DMS114 treated with DMSO at 0.1 percent for 48 hours (cell line): ENCODE results near the gene CMSS1.

ENCODE experiments used
- DNase-seq: peaks from one replicate; lab custom pipeline; 2025; ENCODE audit not compliant: unreplicated experiment; lab: John Stamatoyannopoulos, UW

CMSS1 gene

GRCh38 chr3:100010087-100010417 lies 192.4 kb downstream of the CMSS1 start:
- no peak for DNase-seq

- DNase-seq, result no peak
Observed at GRCh38 chr3:100018806-100019205, 201.1 kb downstream of the CMSS1 start.

- no peak for DNase-seq
Observed at GRCh38 chr3:100019719-100020118, 202.1 kb downstream of the CMSS1 start.

GRCh38 chr3:100020876-100021644 lies 203.4 kb downstream of the CMSS1 start:
- no peak for DNase-seq

DNA sequence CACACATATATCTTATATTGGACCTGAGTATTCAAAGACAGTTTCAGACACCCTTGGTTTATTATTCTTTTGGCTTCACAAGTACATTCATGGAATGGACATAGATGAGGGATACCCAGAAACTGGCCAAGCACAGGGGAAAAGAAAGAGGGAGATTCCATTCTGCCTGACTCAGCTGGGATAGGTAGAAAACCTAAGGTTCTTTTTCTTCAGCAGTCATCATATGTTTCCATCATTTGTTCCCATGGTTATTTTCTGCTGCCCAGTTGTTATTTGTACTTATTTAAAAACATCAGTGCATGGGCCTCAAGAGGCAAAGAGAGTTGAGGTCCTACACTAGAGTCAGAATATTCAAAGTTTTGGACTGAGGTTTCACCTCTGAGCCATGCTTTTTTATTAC lies 204.8 kb downstream of the CMSS1 start:
- no peak for DNase-seq

GRCh38 chr3:100023150-100023549 lies 205.5 kb downstream of the CMSS1 start:
- DNase-seq, result no peak

DNA sequence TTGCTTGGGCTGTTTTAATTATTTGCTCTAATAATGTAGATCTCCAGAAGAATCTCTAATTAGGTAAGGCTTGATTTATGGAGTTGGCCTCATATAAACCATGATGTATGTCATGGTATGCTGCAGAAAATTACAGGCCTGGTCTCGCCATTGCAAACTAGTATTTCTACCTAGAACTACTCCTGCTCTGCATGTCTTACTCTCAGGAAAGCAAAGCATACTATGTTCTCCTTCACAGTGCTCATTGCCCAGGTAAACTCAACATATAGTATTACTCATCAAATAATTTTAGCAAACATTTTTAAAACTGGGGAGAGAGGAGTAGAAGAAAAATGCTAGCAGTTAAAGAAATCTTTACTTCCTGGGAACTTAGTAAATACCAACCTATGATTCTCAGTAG lies 205.9 kb downstream of the CMSS1 start:
- no peak for DNase-seq

- no peak for DNase-seq
Observed at GRCh38 chr3:100024520-100025303, 207.1 kb downstream of the CMSS1 start.

- no peak for DNase-seq
Observed at GRCh38 chr3:100027321-100027720, 209.7 kb downstream of the CMSS1 start.

DNA sequence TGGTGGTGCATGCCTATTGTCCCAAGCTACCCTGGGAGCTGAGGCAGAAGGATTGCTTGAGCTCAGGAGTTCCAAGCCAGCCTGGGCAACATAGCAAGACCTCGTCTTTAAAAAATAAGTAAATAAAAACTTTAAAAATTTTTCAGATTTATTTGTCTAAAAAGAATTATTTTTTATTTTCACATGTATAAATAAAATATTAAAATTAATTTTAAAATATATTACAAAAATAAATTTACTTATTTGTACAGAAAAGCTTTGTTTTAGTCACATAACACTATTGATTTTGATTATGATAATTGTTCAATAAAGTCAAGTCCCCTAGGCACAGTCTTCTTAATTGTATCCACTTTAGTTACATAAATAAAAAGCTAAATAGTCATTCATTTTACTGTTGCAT lies 211.4 kb downstream of the CMSS1 start:
- DNase-seq, result no peak

GRCh38 chr3:100029689-100030088 lies 212.0 kb downstream of the CMSS1 start:
- DNase-seq, result no peak

DNA sequence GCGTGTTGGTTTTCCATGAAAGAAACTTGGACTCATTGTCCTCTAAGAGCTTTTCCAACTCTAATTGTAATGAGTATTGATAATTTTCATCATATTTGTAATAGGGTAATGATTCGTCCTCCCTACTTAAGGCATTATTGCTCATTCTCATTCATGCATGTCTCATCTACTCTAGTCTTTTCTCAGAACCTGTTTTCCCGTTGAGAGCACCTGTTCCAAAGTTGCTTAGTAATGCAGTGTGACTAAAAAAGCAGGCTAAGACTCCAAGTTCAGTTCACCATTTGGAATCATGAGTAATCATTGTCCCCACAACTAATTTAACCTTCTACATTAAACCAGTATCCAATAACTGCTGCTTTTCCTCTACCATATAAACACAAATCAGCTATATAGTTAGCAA lies 212.7 kb downstream of the CMSS1 start:
- DNase-seq, result no peak

GRCh38 chr3:100030914-100031425 lies 213.3 kb downstream of the CMSS1 start:
- no peak for DNase-seq

DNA sequence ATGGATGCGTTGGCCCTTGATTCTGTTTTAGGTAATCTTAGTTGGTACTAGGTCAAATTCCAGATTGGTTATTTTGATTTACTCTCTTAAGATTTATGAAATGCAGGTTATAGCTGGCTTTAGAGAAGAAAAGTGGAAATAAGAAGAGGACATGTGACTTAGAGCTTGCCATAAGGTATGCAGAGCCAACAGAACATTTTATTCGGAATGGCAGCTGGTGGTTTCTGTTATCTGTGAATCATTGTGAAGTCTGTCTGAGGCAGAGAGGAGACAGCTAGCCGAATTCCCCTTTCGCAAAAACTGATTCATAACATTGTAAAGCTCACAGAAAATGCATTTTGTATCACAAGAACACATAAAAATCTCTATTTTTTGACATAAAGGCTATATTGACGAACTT lies 214.6 kb downstream of the CMSS1 start:
- no peak for DNase-seq

- no peak for DNase-seq
Observed at GRCh38 chr3:100033184-100033583, 215.5 kb downstream of the CMSS1 start.

DNA sequence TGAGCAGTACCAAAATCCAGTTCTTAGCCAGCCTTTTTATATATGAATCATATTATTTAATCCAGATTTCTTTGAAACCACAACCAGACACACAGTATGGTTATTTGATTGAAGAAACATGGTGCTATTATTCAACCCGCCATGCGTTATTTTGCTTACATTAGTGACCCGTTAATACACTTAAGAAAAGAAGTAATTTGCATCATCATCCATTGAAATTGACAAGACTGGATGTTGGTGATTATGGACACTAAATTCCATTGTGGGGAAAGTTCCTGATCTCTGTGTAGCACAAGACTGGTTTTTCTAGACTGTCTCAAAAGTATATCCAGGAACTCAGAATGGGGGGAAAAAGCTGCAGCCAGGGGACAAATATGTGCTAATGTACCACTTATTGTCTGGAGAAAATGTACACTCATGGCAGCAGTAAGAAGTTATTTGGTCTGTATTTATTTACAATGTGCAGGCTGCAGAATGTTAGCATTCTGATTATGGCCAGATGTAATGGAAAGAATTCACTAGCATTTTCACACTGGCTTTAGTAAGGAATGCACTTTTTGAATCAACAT lies 216.3 kb downstream of the CMSS1 start:
- no peak for DNase-seq

DNA sequence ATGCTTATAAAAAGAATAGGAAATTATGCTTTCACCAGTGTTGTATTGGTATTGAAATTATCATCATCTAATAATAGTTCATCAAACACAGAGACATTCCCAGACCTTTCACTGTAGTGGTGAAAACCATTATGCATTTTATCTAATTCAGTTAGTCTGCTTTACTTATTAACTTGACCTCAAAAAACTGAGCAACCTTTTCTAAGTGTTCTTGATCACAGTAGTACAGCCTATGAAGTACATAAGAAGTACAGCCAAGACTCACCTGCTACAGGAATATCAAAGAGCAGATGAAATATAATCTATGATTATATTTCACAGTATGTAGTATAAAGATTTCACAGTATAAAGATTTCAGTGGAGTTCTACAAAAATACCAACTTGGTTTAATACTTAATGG lies 221.4 kb downstream of the CMSS1 start:
- no peak for DNase-seq

DNA sequence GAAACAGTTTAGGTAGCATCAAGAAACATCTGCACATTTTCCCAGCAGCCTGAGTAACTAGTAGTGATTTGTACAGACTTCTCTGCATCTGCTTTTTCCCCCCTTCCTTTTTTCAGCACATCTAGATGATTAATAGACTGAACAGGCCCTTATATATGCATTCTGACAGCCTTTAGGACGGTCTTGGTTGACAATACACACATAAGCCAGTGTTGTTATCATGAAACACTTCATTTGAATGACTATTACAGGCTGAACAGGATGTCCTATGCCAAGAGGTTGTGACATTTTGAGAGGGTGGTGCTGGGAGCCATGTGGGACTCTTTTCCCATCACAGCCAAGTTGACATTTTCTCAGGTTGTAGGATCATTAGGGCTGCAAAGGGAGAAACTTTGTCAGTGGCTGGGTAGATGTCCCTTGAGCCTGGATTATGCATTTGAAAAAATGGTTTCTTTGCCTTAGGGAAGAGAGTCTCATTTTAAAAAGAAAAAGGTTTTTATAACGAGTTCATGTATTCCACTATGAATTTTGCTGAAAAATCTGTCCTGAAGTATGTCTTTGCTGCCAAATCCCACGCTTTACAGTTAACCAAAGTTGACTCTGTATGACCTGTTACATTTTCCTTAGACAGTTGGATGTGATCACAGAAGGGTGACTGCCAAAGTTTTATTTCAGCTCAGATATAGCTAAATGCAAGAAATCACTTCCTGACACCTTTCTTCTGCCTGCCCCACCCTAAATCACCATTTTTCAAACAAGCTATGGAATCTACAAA lies 223.0 kb downstream of the CMSS1 start:
- DNase-seq, result no peak

GRCh38 chr3:100041328-100041749 lies 223.7 kb downstream of the CMSS1 start:
- DNase-seq, result no peak

- DNase-seq, result no peak
Observed at GRCh38 chr3:100042166-100042981, 224.7 kb downstream of the CMSS1 start.
